Uterus (tissue), 4 donors: ENCODE results near the gene ZNF45. TPM values are rescaled to one million over a fixed set of nuclear protein-coding genes. Genes with fewer than 3 reads are reported as not detected.

Experiments used
- DNase-seq, 2 donors: peaks; one replicate each; pipeline ENCODE4 v3.0.0-alpha.2; 2019 to 2020
- H3K27ac ChIP-seq, 2 donors: fragments of 200-600 bp; sonication (generic); 1 replicate in 1 of 2; 2 replicates in 1 of 2; pipeline ENCODE4 v1.5.1; 2016 to 2018
- H3K27me3 ChIP-seq, 2 donors: fragments of 200-600 bp; sonication (generic); one replicate each; pipeline ENCODE4 v1.5.1; 2018 to 2019; ENCODE audit warnings: control low read depth in 1 of 2
- H3K36me3 ChIP-seq, 2 donors: fragments of 200-600 bp; sonication (generic); one replicate each; pipeline ENCODE4 v1.5.1; 2019; ENCODE audit warnings: control low read depth in 1 of 2
- H3K4me1 ChIP-seq, 2 donors: fragments of 200-600 bp; sonication (generic); one replicate each; pipeline ENCODE4 v1.5.1; 2018 to 2019; ENCODE audit warnings: control low read depth in 1 of 2
- H3K4me3 ChIP-seq, 2 donors: fragments of 200-600 bp; sonication (generic); 1 replicate in 1 of 2; 2 replicates in 1 of 2; pipeline ENCODE4 v1.5.1; 2018 to 2019; ENCODE audit warnings: mild to moderate bottlenecking in 1 of 2
- H3K9me3 ChIP-seq, 2 donors: fragments of 200-600 bp; sonication (generic); one replicate each; pipeline ENCODE4 v1.5.1; 2019; ENCODE audit warnings: control low read depth in 1 of 2
- CTCF ChIP-seq, 4 experiments: fragments of 200-600 bp in 2 of 4; fragments of 450-650 bp in 2 of 4; sonication (generic) in 2 of 4; IDR thresholded peaks; one replicate each; pipeline ENCODE4 v1.5.1; 2016 to 2019; ENCODE audit warnings: antibody characterized with exemption in 4 of 4, mild to moderate bottlenecking in 2 of 4, moderate library complexity in 1 of 4
- POLR2A ChIP-seq, 2 donors: fragments of 450-650 bp; IDR thresholded peaks; one replicate each; pipeline ENCODE4 v1.6.1; 2016; ENCODE audit warnings: antibody characterized with exemption in 2 of 2, mild to moderate bottlenecking in 1 of 2, moderate library complexity in 1 of 2
- intact Hi-C: fragments of 100-400 bp; cut with DNase I; formaldehyde crosslinking; loops from one replicate; pipeline ENCODE4 v1.15.1; 2023; ENCODE audit warnings: low total_unique reads
- total RNA-seq, 4 donors: library from RNA; depleted of rRNA in 3 of 4; stranded (reverse); fragments of >200 nt in 3 of 4; gene quantifications; one replicate each; pipeline versions ENCODE4 v1.1.0 to v1.2.4, GENCODE V29; 2014 to 2023
- donor health status: DM: yes; HTN: yes; CAD: no.

Gene ZNF45
- 10 to 100 TPM in 3 of 4 donors, 1 to 10 TPM in 1; 9.4 to 33.0 (median 14.6) TPM for total RNA-seq

GRCh38 chr19:43934985-43935708, at the start of gene ZNF45:
Gene ZNF45, minus strand, starts transcription at chr19:43935282. Its CDS starts 13,097 bp downstream, at chr19:43922185.
- Histone ChIP-seq H3K27ac (peak within 1 kb of the TSS; percentile 84 to 91), H3K27me3 (no peaks in the 10 kb centered on the region), H3K9me3 (no peaks in the 10 kb centered on the region), H3K4me3 (peak within 1 kb of the TSS; percentile 59 to 93), H3K36me3 (no peaks in the 10 kb centered on the region), H3K4me1 (peaks cover 0 to 8% of the 10 kb centered on the region in 2 donors)
- TF ChIP-seq POLR2A (IDR thresholded peaks at IDR 0.05) (peak in 1 of 2 donors; percentile 29), CTCF (IDR thresholded peaks at IDR 0.05) (no peak)
- peak; percentile 86 to 87 for DNase-seq
- intact Hi-C loops = no loop called here

- peak overlapping the region; percentile 59 to 70 for H3K27ac ChIP-seq
- no peak for TF ChIP-seq POLR2A (IDR thresholded peaks at IDR 0.05)
- TF ChIP-seq CTCF (IDR thresholded peaks at IDR 0.05) = no peak
Measured at GRCh38 chr19:43984687-43985000, 49.6 kb upstream of the ZNF45 start.

GRCh38 chr19:43983912-43984686, 49.0 kb upstream of the ZNF45 start, which contains the start of gene ZNF155:
Gene ZNF155, plus strand, starts transcription at chr19:43984188. Its CDS starts 4,356 bp downstream, at chr19:43988544.
- intact Hi-C loops = no loop called here
- TF ChIP-seq CTCF (IDR thresholded peaks at IDR 0.05) (no peak), POLR2A (IDR thresholded peaks at IDR 0.05) (no peak)
- Histone ChIP-seq H3K27me3 (no peaks in the 10 kb centered on the region), H3K9me3 (peaks cover 0 to 19% of the 10 kb centered on the region in 2 donors), H3K36me3 (no peaks in the 10 kb centered on the region), H3K4me3 (peak within 1 kb of the TSS; percentile 52 to 81), H3K4me1 (no peaks in the 10 kb centered on the region), H3K27ac (peak within 1 kb of the TSS; percentile 59 to 70)
- DNase-seq = peak; percentile 88 to 94

More at GRCh38 chr19:43984687-43985000, 49.6 kb upstream of the ZNF45 start:
- Histone ChIP-seq H3K27me3 (no peaks in the 10 kb centered on the region), H3K36me3 (no peaks in the 10 kb centered on the region), H3K9me3 (peaks cover 0 to 14% of the 10 kb centered on the region in 2 donors), H3K4me1 (no peaks in the 10 kb centered on the region), H3K4me3 (peak overlapping the region; percentile 52 to 81)
- intact Hi-C loops = no loop called here
- no peak for DNase-seq

GRCh38 chr19:43983544-43983911, 48.4 kb upstream of the ZNF45 start:
- TF ChIP-seq CTCF (IDR thresholded peaks at IDR 0.05) (no peak), POLR2A (IDR thresholded peaks at IDR 0.05) (no peak)
- H3K36me3 ChIP-seq = no peaks in the 10 kb centered on the region
- intact Hi-C loops = no loop called here
- H3K27me3 ChIP-seq = no peaks in the 10 kb centered on the region
- H3K27ac ChIP-seq = peak overlapping the region in 1 of 2 donors; percentile 70
- H3K9me3 ChIP-seq = peaks cover under 1 to 23% of the 10 kb centered on the region in 2 donors
- H3K4me1 ChIP-seq = no peaks in the 10 kb centered on the region
- H3K4me3 ChIP-seq = peak overlapping the region; percentile 52 to 81
- DNase-seq = no peak

GRCh38 chr19:43976732-43977131, 41.6 kb upstream of the ZNF45 start:
- intact Hi-C loops = no loop called here
- H3K4me3 ChIP-seq = no peak overlapping the region
- TF ChIP-seq CTCF (IDR thresholded peaks at IDR 0.05) = no peak
- TF ChIP-seq POLR2A (IDR thresholded peaks at IDR 0.05) = no peak
- H3K27ac ChIP-seq = no peak overlapping the region
- no peaks in the 10 kb centered on the region for H3K27me3 ChIP-seq
- peaks cover 6 to 80% of the 10 kb centered on the region in 2 donors for H3K9me3 ChIP-seq
- no peak for DNase-seq
- H3K4me1 ChIP-seq = no peaks in the 10 kb centered on the region
- no peaks in the 10 kb centered on the region for H3K36me3 ChIP-seq
